ENCODE measurements around the gene MCTP1.
"Not testable (repeated sequence)": the region's sequence is repeated elsewhere in the genome, so short reads cannot be mapped to it uniquely, and the experiment has no call there.

Gene MCTP1

DNA sequence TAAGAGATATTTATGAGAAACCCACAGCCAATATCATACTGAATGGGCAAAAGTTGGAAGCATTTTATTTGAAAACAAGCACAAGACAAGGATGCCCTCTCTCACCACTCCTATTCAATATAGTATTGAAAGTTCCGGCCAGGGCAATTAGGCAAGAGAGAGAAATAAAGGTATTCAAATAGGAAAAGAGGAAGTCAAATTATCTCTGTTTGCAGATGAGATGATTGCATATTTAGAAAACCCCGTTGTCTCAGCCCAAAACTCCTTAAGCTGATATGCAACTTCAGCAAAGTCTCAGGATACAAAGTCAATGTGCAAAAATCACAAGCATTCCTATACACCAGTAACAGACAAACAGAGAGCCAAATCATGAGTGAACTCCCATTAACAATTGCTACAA, 325.6 kb downstream of the MCTP1 start:
- not testable (repeated sequence) for DNase-seq (ENCODE audit: low spot score)

DNA sequence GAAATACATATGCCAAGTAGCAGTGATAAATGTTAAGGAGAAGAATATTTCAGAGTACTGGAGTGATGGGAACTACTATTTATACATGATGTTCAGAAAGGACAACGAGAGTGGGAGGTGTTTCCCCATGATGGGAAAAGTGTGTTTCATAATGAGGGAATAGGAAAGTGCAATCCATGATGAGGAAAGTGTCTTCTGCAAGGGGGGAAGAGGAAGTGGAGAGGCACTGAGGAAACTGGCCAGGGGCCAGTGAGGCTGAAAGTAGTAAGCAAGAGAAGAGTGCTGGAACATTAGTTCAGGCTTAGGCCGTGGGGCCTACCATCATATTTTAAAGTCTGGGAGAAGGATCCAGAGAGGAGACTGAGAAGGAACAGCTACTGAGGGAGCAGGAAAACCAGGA, 339.2 kb downstream of the MCTP1 start:
- DNase-seq (ENCODE audit: low spot score), result no peak

DNA sequence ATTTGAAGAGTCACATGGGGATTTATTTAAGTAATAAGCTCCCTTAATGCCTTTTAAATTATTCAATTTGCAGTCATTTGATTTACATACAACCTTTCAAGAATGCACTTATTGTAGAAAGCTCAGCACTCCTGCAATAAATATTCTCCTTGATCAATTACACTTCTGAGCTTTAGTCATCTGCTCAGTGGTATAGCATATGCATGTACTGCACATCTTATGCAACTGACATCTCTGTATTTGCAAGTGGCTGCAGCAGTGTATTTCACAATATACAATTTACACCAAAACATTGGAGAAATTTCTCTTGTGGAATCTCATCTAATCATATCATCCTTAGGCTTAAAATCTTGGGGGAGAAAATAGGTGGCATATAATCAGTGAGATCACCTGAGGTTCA, 340.7 kb downstream of the MCTP1 start:
- DNase-seq (ENCODE audit: low spot score), result no peak

DNA sequence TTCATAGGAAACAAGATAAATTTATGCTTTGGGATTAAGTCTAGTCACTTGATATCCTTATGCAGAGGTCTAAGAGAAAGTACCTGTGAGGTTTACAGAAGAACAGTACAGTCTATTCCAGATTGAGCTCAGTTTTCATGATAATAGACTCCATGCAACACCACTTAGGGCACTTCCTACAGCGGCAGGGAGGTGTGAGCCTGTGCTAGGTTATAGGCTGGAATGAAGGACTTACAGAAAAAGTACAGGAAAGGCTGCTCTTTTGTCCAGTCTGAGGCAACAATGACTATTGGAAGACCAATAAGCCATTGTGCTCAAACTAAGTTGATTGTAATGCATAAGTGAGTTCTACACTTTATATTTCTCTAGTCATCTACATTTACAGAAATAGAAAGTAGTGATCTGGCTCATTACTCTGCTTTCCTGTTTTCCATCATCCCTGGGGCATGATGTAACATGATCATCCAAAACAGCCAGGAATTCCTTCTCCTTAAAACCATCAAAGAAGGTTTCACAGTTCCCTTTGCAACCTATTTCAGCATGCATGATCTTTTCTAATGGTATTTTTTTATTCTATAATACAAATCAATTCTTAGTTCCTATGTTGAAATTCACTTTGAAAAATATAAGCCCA, 343.7 kb downstream of the MCTP1 start:
- no peak for DNase-seq (ENCODE audit: low spot score)

DNA sequence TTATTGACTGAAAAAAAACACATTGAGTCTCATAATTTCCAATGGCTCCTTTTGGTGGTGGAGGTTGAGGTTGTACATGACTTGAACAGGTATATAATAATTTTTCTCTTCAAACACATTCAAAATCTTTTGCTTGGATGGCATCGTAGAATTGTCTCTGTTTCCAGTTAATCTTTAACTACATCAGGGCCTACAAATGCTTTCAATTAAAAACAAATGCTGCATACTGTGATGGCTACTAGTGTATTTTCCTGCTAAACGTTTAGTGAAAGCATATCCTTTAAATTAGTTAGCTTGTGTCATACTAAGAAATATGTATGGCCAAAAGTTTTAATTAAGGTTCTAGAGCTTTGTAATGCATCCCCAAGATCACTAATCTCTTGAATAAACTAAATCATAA, 352.6 kb downstream of the MCTP1 start:
- DNase-seq (ENCODE audit: low spot score), result no peak

DNA sequence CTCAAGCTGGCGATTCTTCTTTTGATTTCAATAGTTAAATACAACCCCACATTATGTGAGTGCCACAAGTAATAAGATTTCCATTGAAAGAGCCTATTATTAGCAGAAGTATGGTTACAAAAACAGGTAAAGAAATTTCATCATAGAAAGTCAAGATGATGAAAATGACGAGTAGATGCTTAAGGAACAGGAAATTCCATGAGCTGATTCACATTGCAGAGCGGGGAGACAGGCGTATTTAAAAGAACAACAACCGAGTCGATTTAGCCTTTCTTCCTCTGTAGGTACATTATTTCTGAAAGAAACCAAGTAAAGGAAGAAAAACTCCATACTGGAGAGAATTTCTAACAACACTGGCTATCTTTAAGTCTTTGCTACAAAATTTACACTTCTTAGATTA, 356.0 kb downstream of the MCTP1 start:
- no peak for DNase-seq (ENCODE audit: low spot score)

DNA sequence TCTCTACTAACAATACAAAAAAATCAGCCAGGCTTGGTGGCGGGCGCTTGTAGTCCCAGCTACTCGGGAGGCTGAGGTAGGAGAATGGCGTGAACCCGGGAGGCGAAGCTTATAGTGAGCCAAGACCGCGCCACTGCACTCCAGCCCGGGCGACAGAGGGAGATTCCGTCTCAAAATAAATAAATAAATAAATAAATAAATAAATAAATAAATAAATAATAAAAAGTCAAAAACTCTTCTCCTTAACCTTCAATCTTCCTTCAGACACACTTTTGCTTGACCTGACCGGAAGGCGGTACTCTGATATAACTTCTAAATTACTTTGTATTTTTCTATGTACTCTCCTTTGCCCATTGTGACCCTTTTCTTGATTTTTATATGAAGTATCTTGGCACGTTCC, 364.3 kb downstream of the MCTP1 start:
- DNase-seq (ENCODE audit: low spot score), result no peak

DNA sequence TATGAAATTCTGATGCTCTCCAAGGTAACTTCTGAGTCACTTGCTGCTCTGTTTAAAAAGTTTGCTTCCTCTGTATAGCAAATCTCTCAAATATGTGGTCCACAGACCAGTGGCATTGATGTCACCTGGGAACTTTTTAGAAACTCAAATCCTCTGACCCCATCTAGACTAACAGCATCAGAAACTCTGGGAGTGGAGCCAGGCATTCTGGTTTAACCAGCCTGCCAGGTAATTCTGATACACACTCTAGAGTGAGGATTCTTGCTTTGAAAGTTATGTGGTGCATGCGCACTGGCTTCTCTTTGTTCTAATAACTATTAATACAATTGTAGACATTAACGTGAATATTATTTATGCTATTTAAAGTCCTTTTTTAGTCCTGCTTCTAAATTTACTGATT, 368.3 kb downstream of the MCTP1 start:
- no peak for DNase-seq (ENCODE audit: low spot score)

DNA sequence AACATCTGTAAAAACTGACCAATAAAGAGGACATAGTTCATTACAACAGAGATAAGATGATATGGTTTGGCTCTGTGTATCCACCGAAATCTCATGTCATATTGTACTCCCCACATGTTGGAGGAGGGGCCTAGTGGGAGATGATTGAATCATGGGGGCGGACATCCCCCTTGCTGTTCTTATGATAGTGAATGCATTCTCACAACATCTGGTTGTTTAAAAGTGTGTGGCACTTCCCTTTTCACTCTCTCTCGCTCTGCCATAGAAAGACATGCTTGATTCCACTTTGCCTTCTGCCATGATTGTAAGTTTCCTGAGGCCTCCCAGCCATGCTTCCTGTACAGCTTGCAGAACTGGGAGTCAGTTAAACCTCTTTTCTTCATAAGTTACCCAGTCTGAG, 373.6 kb downstream of the MCTP1 start:
- no peak for DNase-seq (ENCODE audit: low spot score)

DNA sequence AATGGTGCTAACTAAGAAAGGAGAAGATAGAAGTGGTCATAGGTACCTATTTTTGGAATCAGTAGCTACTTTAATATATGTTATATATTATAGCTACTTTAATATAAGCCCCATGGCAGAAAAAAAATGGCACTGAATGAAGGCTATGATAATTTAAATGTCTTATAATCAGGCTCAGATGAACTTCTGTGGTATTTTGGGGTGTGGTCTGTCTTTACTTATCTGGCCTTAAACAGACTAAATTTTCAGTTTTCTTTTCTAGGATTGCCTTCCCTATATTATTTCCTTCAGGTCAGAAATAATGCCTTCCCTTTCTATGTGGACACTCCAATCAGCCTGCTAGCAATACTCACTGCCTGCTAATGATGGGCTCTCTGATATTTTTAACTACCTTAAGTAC, 374.2 kb downstream of the MCTP1 start:
- DNase-seq (ENCODE audit: low spot score), result no peak

DNA sequence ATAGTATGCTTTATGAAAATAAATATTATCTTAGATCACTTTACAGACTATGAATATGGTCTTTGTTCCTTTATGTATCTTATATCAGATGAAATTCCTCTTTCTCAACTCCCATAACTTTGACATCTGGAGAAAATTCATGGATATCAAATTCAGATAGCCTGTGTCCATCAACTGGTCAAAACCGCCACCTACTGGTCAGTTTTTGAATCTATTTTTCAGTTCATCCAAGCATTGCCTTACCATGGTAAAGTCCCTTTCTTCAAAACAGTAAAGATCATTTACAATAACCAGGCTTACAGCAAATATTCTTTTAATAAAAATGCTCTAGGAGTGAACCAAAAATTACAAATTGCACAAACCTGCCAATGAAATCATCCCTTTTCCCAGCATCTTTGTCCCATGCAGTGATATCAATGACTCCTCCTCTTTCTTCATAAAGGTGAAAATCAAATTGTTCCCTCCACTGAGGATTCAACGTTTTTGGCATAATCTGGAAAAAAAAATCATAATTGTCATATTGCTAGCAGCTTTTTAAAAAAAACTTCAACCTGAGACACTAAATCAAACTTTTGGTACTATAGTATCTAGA, 375.9 kb downstream of the MCTP1 start:
- DNase-seq (ENCODE audit: low spot score), result peak; percentile 20

DNA sequence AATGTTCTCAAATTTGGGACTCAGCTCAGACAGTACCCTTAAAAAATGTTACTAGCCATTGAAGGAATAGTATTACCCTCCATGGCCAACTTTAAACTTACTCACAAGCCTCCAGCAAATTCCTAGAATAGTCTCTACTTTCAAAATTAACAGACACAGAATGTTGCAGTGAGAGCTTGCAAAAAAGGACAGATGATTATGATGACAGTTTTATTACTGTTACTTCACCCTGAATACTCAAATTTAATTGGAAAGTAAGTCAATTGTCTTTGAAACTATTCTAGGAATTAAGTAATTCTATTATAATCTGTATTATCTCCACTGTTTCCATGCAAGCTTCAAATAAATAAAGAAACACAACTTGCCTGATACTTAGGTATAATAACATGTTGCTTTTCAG, 378.1 kb downstream of the MCTP1 start:
- no peak for DNase-seq (ENCODE audit: low spot score)

DNA sequence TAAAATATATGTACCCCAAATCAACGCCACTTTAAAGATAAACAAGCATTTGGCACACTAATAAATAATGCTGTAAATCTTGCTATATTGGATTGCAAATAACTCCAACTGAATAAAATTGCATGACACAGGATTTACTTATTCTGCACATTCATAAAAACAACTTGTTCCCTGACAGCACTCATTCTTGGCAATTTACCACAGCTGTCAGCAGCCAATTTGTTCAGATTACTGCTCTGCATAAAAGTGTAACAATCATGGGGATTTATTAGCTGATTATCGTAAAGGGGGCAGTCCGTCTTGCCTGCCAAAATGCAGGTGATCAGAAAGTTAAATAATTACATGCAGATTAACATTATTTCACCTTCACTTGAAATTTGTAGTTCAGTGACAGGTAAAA, 381.2 kb downstream of the MCTP1 start:
- no peak for DNase-seq (ENCODE audit: low spot score)

DNA sequence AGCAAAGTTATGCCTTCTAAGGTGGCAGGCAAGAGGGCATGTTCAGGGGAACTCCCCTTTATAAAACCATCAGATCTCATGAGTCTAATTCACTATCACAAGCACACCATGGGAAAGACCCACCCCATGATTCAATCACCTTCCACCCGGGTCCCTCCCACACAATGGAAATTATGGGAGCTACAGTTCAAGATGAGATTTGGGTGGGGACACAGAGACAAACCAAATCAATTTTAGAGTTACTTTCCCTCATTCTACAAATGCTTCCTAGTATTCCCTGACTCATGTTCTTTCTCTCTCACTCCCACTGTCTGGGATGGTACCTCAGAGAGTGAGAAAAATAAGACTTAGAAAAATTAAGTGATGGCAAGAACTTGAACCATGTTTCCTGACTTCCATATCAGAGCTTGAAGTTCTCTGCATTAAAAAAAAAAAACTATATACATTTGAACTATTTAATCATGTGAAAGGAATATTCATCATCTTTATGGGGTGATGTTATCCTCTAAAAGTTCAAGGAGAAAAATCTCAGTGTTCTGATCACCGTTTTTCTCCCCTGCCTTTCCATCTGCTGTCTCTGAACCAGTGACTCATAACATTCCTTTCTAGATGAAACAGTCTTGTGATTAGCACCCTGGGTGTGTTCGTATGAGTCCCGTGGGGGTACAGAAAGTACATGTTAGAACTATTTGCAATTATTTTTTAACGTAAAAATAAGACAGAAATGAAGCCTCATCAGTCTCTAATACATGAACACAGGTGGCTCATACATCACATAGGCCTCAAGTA, 383.5 kb downstream of the MCTP1 start:
- peak; percentile 16 for DNase-seq (ENCODE audit: low spot score)

DNA sequence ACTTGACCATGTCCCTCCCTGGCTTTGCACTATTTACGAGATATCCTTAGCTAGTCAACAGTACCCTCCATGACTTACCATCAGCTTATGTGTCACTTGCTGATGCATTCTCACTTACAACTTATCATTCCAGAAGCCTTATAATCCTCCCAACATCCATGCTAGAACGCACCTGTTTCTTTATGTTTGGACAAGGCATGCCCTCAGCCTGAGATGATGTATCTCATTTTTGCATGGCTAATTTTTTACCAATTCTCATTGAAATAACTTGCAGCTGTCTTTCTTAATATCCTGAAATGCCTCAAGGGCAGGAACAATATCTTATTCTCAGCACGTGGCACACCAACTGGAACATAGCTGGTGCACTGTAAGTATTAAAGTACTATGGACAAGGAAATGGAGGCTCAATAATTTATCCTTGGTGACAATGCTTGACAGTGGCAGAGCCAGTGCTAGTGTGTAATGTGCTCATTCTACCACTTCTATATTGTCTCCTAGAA, 384.8 kb downstream of the MCTP1 start:
- no peak for DNase-seq (ENCODE audit: low spot score)

DNA sequence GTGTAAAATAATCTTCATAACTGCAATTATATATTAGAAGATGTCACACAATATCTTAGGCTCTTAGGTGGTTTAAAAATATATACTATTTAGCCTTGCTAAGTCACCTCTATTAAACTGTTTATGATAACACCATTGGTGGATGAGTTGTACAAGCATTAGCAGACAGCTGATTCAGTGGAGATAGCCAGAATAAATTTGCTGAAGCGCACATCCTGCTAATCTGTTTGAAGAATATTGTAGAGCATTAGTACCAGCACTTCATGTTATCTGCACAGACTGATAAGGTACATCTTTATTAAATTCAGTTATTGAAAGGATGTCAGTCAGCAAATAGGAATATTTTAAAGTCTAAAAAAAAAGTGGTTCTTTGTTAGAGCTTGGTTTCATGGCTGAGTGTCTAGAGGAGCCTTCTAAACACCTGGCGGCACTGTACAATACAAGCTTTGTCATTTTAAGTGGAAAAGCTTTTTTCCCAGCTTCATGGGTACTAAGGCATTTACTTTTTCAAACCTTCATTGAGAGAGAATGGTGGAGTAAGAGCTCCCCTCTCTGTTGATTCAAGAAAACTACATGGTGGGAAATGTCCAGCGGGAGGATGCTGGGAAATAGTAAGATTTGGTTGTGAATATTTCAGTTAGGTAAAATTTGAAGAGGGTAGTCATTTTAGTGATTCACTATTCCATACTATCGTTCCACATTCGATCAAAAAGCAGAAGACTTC, 391.3 kb downstream of the MCTP1 start:
- no peak for DNase-seq (ENCODE audit: low spot score)

DNA sequence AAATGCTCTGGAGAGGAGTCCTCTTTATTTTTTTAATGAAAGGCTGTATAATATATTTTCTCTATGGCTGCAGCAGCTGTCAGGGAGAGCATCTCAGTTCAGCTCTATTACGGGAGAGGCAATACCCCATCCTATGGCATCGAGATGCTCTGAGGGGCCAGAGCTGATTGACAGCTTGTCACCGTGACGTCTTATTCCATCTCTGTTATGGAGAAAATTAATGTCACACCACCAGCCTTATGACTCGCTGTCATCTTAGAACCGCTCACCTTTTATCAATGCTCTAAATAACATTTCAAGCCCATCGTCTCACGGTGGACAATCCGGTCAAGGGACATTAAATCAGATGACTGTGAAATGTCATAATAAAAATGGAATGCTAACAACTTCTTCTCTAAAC, 392.9 kb downstream of the MCTP1 start:
- no peak for DNase-seq (ENCODE audit: low spot score)

DNA sequence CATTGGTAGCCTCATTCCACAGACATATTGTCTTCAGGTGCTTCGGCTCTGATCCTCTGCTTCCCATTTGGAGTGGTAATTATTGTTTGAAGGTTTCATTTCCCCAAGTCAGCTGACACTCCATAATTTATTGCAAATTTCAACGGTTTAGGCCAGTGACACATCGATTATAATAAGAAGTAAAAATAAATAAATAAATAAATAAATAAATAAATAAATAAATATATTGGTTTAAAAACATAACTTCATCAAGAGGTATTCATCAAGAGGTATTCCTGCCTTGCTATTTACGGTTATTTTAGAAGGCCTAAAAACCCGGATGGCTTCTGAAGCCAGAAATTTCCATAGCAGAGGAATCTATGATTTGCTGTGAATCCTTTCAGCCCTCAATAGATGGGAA, 393.3 kb downstream of the MCTP1 start:
- DNase-seq (ENCODE audit: low spot score), result no peak

DNA sequence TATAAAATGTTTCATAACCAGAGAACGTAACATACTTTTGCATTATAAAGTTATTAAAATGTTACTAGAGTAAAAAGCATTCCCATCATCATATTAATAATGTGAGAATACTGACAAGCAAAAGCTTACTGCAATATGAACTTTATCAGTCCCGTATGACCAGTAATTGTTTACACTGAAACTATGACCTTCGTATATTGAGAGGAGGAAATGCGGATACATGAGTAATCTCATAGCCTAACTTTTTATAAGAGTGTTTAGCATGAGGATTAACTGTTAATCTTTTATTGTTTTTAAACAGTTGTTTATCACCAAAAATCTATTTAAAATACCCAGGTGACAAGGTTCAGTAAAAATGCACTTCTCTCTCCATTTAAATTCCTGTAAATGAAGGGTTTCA, 394.0 kb downstream of the MCTP1 start:
- no peak for DNase-seq (ENCODE audit: low spot score)

DNA sequence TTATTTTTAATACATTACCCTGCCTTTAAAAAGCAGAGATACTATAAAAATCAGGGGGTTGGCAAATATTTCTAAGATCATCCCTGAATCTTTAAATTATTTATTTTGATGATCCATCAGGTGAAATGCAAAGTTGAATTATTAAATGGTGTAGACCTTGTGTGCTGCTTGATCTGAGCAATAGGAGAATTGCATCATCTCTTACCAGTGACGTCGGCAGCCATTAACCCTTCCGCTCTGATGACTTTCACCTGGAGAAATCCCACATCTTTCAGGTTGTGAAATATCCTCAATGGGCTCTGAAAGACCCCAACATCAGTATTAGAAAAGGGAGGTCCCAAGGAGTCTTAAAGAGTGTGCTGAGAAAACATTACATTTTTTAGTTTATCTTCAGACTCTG, 396.2 kb downstream of the MCTP1 start:
- no peak for DNase-seq (ENCODE audit: low spot score)

DNA sequence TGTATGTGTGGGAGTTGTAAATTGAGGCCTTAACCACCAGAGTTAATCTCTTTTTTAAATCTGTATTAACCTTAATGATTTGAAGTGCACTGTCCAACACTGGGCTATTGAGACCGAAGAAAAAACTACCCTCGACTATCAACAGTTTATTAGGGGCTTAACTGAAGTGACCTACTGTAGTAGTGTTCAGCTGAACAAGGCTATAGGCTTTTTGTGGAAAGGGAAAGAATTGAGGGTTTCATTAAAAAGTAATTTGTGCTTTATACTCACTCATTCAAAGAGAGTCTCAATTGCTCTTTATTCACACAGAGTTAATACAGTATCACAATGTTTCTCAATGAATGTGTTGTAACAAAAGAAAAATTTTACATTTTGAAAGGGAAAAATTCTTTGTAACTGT, 399.0 kb downstream of the MCTP1 start:
- no peak for DNase-seq (ENCODE audit: low spot score)

DNA sequence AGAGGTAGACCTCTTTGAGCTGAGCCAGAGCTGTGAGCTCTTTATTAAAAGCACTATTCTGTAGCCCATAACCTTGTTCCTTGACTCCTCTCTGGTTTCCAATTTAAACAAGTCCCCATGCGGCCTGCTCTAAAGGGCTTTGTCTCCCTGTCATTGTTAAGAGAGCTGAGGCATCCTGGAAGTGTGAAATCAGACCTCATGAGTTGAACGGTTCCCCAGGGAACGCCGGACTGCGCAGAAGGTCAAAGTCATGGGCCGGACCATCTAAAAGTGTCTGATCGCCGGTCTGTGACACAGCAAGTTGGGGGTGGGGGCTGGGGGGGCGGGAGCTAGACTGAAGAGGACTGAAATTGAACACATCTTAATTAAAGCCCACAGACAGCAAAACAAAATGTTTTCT, 400.6 kb downstream of the MCTP1 start:
- no peak for DNase-seq (ENCODE audit: low spot score)

DNA sequence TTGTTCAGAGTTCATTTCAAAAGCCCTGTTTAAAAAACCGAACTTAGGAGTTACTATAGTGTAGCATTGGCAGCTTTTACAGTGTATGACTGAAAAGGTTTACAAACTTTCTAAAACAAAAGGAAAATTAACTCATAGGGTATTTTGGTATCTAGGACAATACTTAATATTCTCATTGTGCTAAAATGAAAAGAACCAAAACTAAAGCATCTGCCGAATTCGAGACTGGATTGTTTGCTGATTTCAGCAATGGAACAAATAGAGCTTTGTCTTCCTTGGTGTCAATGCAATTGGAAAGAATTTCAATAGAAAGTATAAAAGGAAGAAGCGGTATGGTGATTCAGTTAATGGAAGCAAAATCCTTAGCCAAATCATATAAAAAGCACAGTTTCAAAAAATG, 412.4 kb downstream of the MCTP1 start:
- DNase-seq (ENCODE audit: low spot score), result no peak
